GM12878 (cell line): Measurements from ENCODE around the gene GOSR2.

ENCODE experiments used
- TAF1 ChIP-seq: IDR thresholded peaks from 2 replicates; pipeline ENCODE4 v1.6.1; 2011; ENCODE audit warnings: mild to moderate bottlenecking, low read depth, low read length, borderline replicate concordance
- TF ChIP-seq, protein P1 (sequence below): IDR thresholded peaks from 2 replicates; pipeline ENCODE4 v1.6.1; 2011; ENCODE audit warnings: mild to moderate bottlenecking, low read depth, low read length, moderate library complexity; ENCODE audit not compliant: insufficient replicate concordance
- TF ChIP-seq, protein P2 (sequence below), 3 experiments: IDR thresholded peaks in 2 of 3; conservative IDR thresholded peaks in 1 of 3; 2 replicates each; pipeline ENCODE4 v1.5.1; 2011; ENCODE audit warnings: low read depth in 3 of 3, low read length in 3 of 3, mild to moderate bottlenecking in 3 of 3, control low read depth in 2 of 3, moderate library complexity in 2 of 3, inconsistent platforms in 1 of 3, mixed read lengths in 1 of 3; ENCODE audit not compliant: control insufficient read depth in 2 of 3, insufficient read depth in 1 of 3; ENCODE audit errors: extremely low read depth in 1 of 3

DNA sequence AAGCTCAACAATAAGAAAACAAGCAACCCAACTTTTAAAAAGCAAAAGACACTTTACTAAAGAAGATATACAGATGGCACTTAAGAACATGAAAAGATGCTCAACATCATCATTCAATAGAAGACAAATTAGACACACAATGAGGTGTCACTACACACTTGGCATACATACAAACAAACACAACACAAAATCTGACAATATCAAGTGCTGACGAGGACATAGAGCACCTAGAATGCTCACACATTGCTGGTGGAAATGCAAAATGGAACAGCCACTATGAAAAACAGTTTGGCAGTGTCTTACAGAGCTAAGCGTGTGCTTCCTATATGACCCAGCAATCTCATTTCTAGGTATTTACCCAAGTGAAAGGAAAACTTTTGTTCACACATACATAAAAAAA lies 37.2 kb downstream of the GOSR2 start:
- no peak for TF ChIP-seq TAF1
- TF ChIP-seq, protein P1, sequence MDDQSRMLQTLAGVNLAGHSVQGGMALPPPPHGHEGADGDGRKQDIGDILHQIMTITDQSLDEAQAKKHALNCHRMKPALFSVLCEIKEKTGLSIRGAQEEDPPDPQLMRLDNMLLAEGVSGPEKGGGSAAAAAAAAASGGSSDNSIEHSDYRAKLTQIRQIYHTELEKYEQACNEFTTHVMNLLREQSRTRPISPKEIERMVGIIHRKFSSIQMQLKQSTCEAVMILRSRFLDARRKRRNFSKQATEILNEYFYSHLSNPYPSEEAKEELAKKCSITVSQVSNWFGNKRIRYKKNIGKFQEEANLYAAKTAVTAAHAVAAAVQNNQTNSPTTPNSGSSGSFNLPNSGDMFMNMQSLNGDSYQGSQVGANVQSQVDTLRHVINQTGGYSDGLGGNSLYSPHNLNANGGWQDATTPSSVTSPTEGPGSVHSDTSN, result no peak
- TF ChIP-seq, protein P2, sequence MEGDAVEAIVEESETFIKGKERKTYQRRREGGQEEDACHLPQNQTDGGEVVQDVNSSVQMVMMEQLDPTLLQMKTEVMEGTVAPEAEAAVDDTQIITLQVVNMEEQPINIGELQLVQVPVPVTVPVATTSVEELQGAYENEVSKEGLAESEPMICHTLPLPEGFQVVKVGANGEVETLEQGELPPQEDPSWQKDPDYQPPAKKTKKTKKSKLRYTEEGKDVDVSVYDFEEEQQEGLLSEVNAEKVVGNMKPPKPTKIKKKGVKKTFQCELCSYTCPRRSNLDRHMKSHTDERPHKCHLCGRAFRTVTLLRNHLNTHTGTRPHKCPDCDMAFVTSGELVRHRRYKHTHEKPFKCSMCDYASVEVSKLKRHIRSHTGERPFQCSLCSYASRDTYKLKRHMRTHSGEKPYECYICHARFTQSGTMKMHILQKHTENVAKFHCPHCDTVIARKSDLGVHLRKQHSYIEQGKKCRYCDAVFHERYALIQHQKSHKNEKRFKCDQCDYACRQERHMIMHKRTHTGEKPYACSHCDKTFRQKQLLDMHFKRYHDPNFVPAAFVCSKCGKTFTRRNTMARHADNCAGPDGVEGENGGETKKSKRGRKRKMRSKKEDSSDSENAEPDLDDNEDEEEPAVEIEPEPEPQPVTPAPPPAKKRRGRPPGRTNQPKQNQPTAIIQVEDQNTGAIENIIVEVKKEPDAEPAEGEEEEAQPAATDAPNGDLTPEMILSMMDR (IDR thresholded peaks at IDR 0.05 in 2 of 3, conservative IDR thresholded peaks at IDR 0.05 in 1 of 3; ENCODE audit: control insufficient read depth in 2 of 3, extremely low read depth in 1 of 3, insufficient read depth in 1 of 3, low read depth in 3 of 3, low read length in 3 of 3), result no peak
